GM19438 (cell line): ENCODE data around the gene AQP1.
A peak's percentile ranks its signal among the peaks of the same experiment; 100 is the strongest.

Experiments used
- ATAC-seq: cut with Tn5 transposase; IDR thresholded peaks from one replicate; pipeline ENCODE4 v1.9.1; 2021; ENCODE audit warnings: low read depth; ENCODE audit not compliant: unreplicated experiment

Gene AQP1

DNA sequence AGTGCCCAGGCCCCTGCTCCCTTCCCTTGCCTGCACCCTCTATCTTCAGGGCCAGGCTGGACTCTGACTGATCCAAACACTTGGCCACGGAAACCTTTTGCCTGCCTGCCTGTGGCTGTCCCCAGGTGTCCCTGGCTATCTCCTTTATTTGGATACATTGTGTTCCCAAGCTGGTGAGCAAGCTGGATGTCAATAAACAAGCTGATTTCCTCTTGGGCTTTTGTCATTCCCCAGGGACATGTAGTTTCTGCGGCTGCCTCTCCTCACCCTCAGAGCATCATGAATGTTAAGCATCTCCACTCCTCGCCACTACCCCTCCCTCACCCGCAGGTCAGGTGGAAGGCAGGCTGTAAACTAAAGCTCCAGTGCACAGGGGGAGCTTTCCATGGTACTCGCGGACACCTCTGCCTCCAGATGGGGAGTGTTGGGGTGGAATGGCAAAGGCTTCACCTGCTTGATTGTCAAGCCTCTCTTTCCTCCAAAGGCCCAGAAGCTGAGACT, 59.0 kb downstream of the AQP1 start:
- peak; percentile 37 for ATAC-seq

- ATAC-seq: no peak
Measured at GRCh38 chr7:30971440-30971839, 59.8 kb downstream of the AQP1 start.

DNA sequence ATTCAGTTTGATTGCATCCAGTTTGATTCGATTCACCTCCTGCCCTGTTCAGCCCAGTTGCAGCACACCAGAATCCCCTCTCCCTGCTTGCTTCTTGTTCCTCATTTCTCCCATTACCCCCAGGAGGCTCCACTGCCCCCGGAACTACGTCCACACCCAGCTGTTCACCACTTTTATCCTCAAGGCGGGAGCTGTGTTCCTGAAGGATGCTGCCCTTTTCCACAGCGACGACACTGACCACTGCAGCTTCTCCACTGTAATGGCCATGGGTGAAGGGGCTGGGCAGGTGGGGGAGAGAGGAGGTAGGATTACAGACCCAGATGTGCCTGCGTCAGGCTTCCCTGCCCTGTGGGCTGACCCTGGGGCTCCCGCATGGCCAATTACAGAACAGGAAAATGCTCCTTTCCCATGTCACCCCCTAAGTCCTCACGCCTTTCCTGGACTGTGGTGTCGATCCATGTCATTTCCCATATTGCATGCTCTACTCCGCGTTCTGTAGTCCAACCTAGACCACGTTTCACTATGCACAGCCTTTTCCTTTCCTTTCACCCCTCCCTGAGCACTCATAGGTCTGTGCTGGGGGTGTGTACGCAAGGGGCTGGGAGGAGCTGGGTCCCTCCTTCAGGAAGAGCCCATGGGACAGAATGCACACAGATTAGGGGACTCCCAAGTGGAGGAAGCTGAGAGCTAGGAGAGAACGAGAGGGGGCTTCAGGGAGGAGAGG, 60.3 kb downstream of the AQP1 start:
- ATAC-seq: no peak

DNA sequence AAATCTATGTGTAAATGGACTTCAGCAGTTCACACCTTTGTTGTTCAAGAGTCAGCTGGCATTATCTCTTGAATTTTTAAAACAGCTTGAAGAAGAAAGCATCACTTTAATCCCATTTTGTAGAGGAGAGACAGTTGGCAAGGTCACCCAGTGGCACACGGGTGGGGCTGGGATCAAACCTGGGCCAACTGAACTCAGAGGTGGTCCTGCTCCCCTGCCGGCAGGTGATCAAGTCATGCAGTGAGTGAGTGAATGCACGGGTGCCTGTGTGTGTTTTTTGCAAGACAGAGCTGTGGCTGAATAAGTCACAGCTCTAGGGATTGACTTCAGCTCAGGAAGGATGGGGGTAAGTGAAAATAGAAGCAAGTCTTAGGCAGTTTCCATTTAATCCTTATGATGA, 61.6 kb downstream of the AQP1 start:
- ATAC-seq: no peak

- ATAC-seq: no peak
Measured at GRCh38 chr7:30973791-30974604, 62.3 kb downstream of the AQP1 start.

DNA sequence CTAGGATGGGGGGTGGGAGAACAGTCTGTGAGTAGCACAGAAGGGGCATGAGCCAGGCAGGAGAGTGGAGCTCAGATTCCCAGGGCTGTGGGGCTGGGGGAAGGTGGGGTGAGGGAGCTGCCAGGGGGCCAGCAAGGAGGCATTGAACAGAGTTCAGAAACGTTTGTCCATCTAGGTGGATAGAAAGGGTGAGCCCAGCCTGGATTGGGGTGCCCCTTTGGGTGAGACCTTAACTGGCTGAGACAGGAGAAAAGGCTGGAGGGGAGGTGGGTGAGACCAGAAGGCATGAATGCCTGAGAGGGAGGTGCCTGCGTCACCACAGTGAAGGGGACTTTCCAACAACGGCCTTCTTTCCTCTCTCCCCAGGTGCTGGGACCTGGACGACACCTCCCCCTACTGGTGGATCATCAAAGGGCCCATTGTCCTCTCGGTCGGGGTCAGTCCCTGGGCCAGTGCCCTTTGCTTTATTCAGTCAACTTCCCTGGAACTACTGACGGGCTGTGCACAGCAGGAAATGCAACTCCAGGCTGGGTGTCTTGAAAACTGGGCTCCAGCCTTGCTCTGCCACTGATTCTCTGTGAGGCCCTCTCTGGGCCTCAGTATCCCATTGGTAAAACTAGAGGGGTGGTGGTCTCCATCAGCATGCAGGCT, 63.1 kb downstream of the AQP1 start:
- ATAC-seq: peak; percentile 94
